ENCODE data around the gene TBC1D14. TPM values are rescaled to one million over a fixed set of nuclear protein-coding genes. Genes with fewer than 3 reads are reported as not detected.

TBC1D14 gene
- polyA plus RNA-seq, 3 donors, result 36.3 to 44.7 (median 39.3) TPM

- Mint-ChIP-seq H3K27me3 (ENCODE audit: low read depth in 3 of 3) (no peaks in the 10 kb centered on the region), H3K4me3 (no peak overlapping the region), H3K27ac (peak overlapping the region in 1 of 7 donors; percentile 37), H3K36me3 (peaks cover 18 to 26% of the 10 kb centered on the region in 2 donors), H3K9me3 (peaks cover 0 to 2% (median 0%) of the 10 kb centered on the region in 7 donors), H3K4me1 (peaks cover 40% of the 10 kb centered on the region)
- H3K4me3 ChIP-seq (replicated peaks in 1 of 3; ENCODE audit: low read depth in 2 of 3, low read length in 3 of 3), result no peak overlapping the region
- DNase-seq, result no peak
- peak overlapping the region in 1 of 2 donors; percentile 18 for H3K27ac ChIP-seq (ENCODE audit: low read depth in 1 of 2, low read length in 2 of 2)
- peaks cover 96% of the 10 kb centered on the region for H4K20me1 ChIP-seq (ENCODE audit: insufficient read depth, low read length)
- no peaks in the 10 kb centered on the region for H3K9me3 ChIP-seq (replicated peaks in 1 of 2; ENCODE audit: control insufficient read depth in 1 of 2, insufficient read depth in 1 of 2, low read length in 2 of 2)
- H3K4me2 ChIP-seq (replicated peaks; ENCODE audit: extremely low read depth, low read length, poor library complexity, severe bottlenecking), result no peak overlapping the region
- H3K4me1 ChIP-seq (ENCODE audit: control insufficient read depth in 1 of 2, insufficient read depth in 2 of 2, low read length in 2 of 2), result peaks cover 0 to 3% of the 10 kb centered on the region in 2 donors
- H3K27me3 ChIP-seq (ENCODE audit: control insufficient read depth in 2 of 2, insufficient read depth in 2 of 2, low read length in 2 of 2), result no peaks in the 10 kb centered on the region
- peaks cover 97% of the 10 kb centered on the region for H3K79me2 ChIP-seq (ENCODE audit: insufficient read depth, low read length)
- peaks cover 5 to 23% of the 10 kb centered on the region in 2 donors for H3K36me3 ChIP-seq (replicated peaks in 1 of 2; ENCODE audit: control insufficient read depth in 1 of 2, insufficient read depth in 2 of 2, low read length in 2 of 2)
- intact Hi-C loops (cut with micrococcal nuclease), result no loop called here
- no peak overlapping the region for H2AFZ ChIP-seq (ENCODE audit: insufficient read depth, low read depth, low read length, poor library complexity, severe bottlenecking)
- no peak overlapping the region for H3K9ac ChIP-seq (ENCODE audit: insufficient read depth, low read length, poor library complexity, severe bottlenecking)
- no peak for TF ChIP-seq CTCF (IDR thresholded peaks at IDR 0.05)
- 100% methylated on average over 5 of the region's 6 CpGs for WGBS (ENCODE audit: insufficient coverage)
Observed at GRCh38 chr4:6956087-6956433, 46.4 kb downstream of the TBC1D14 start.

GRCh38 chr4:6956434-6957147 is 47.0 kb downstream of the TBC1D14 start:
- no peak overlapping the region for H2AFZ ChIP-seq (ENCODE audit: insufficient read depth, low read depth, low read length, poor library complexity, severe bottlenecking)
- no peak overlapping the region for H3K4me3 Mint-ChIP-seq
- H3K27me3 Mint-ChIP-seq (ENCODE audit: low read depth in 3 of 3), result no peaks in the 10 kb centered on the region
- H3K9me3 Mint-ChIP-seq, result peaks cover 0 to 2% (median 0%) of the 10 kb centered on the region in 7 donors
- no peaks in the 10 kb centered on the region for H3K9me3 ChIP-seq (replicated peaks in 1 of 2; ENCODE audit: control insufficient read depth in 1 of 2, insufficient read depth in 1 of 2, low read length in 2 of 2)
- intact Hi-C loops (cut with micrococcal nuclease), result no loop called here
- peaks cover 96% of the 10 kb centered on the region for H4K20me1 ChIP-seq (ENCODE audit: insufficient read depth, low read length)
- peak overlapping the region in 2 of 7 donors; percentile 32 to 37 for H3K27ac Mint-ChIP-seq
- no peak for DNase-seq
- H3K4me3 ChIP-seq (replicated peaks in 1 of 3; ENCODE audit: low read depth in 2 of 3, low read length in 3 of 3), result no peak overlapping the region
- 93% methylated on average over 18 of the region's 24 CpGs for WGBS (ENCODE audit: insufficient coverage)
- TF ChIP-seq CTCF (IDR thresholded peaks at IDR 0.05), result no peak
- peaks cover 5 to 28% of the 10 kb centered on the region in 2 donors for H3K36me3 ChIP-seq (replicated peaks in 1 of 2; ENCODE audit: control insufficient read depth in 1 of 2, insufficient read depth in 2 of 2, low read length in 2 of 2)
- H3K27ac ChIP-seq (ENCODE audit: low read depth in 1 of 2, low read length in 2 of 2), result peak overlapping the region in 1 of 2 donors; percentile 18
- H3K79me2 ChIP-seq (ENCODE audit: insufficient read depth, low read length), result peaks cover 97% of the 10 kb centered on the region
- H3K4me2 ChIP-seq (replicated peaks; ENCODE audit: extremely low read depth, low read length, poor library complexity, severe bottlenecking), result no peak overlapping the region
- H3K27me3 ChIP-seq (ENCODE audit: control insufficient read depth in 2 of 2, insufficient read depth in 2 of 2, low read length in 2 of 2), result no peaks in the 10 kb centered on the region
- H3K9ac ChIP-seq (ENCODE audit: insufficient read depth, low read length, poor library complexity, severe bottlenecking), result no peak overlapping the region
- peaks cover 43% of the 10 kb centered on the region for H3K4me1 Mint-ChIP-seq
- peaks cover 22 to 31% of the 10 kb centered on the region in 2 donors for H3K36me3 Mint-ChIP-seq
- H3K4me1 ChIP-seq (ENCODE audit: control insufficient read depth in 1 of 2, insufficient read depth in 2 of 2, low read length in 2 of 2), result peaks cover 0 to 3% of the 10 kb centered on the region in 2 donors

Measured in CD14-positive monocyte (primary cell).